ENCODE results near the gene GPR89B. TPM values are rescaled to one million over a fixed set of nuclear protein-coding genes. Genes with fewer than 3 reads are reported as not detected.
"Not testable (repeated sequence)": the region's sequence is repeated elsewhere in the genome, so short reads cannot be mapped to it uniquely, and the experiment has no call there.

The GPR89B gene
- 10 to 100 TPM; 14.2 to 22.4 (median 18.7) TPM for total RNA-seq

DNA sequence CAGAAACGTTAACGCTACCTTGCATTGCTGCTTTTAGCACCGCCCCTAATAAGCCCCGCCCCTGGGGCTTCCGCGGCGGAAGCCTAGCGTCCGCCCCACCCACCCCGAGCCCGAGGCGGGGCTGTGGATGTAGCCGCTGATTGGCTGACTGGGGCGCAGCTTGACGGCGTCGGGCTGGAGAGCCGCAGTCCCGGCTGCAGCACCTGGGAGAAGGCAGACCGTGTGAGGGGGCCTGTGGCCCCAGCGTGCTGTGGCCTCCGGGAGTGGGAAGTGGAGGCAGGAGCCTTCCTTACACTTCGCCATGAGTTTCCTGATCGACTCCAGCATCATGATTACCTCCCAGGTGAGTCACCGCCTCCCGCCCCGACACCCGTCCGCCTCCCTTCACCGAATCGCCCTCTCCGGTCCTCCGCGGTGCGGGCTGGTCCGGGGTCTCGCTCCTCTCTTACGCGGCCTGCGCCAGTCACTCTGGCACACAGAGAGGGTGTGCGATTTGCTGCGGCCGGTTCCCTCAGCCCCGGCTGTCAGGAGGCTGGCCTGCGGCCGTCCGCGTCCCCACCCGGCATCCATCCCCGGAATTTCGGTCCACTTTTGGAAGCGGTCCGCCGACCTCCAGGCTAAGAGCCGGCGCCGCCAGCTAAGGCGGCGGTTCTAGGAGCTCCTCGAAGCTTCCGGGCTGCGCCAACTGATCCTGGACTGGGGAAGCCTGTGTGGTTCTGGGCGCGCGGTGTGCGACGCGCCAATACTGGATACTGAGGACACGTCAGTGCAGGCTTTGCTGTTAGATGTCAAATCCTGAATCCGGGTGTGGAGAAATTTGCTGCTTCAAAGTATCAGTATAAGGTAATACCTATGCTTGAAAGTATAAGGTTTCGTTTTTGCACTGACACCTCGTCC is at the start of gene GPR89B:
Gene GPR89B, plus strand, starts transcription at position 185 of the 897 bp plus-strand sequence. Its CDS starts 117 bp downstream, at position 302.
- 0% methylated on average over 18 of the region's 72 CpGs; no CpG with 5 or more reads in 1 of the 2 donors for WGBS, 2 donors
- Histone ChIP-seq H3K4me3 (peak within 1 kb of the TSS; percentile 53 to 90 (median 88)), H3K27ac (peak within 1 kb of the TSS; percentile 87 to 98 (median 94)), H3K4me1 (peaks cover 0 to 12% (median 4%) of the 10 kb centered on the region in 3 donors)
- DNase-seq, result peak; percentile 53
- H3K36me3 ChIP-seq; H3K27me3 ChIP-seq; intact Hi-C loops (cut with DNase I); H3K9me3 ChIP-seq: not testable (repeated sequence)
- peak in 3 of 4 donors; percentile 72 to 92 (median 82) for TF ChIP-seq POLR2A (IDR thresholded peaks at IDR 0.05)

DNA sequence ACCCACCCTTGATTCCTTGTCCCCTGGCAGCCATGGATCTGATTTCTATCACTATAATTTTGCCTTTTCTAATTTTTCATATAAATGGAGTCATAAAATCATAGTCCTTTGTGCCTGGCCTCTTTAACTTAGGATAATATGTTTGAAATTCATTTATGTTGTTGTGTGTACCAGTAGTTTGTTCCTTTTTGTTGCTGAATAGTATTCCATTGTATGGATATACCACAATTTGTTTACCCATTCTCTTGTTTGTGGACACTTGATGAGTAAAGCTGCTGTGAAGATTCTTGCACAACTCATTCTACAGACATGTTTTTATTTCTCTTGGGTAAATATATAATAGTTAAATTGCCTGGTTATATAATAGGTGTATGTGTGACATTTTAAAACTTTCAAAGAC is 48.3 kb upstream of the GPR89B start:
- Histone ChIP-seq H3K4me1 (no peaks in the 10 kb centered on the region), H3K9me3 (peaks cover 0 to 3% (median 0%) of the 10 kb centered on the region in 3 donors), H3K27me3 (no peaks in the 10 kb centered on the region), H3K27ac (no peak overlapping the region), H3K4me3 (no peak overlapping the region), H3K36me3 (no peaks in the 10 kb centered on the region)
- DNase-seq, result no peak
- TF ChIP-seq, protein P1, sequence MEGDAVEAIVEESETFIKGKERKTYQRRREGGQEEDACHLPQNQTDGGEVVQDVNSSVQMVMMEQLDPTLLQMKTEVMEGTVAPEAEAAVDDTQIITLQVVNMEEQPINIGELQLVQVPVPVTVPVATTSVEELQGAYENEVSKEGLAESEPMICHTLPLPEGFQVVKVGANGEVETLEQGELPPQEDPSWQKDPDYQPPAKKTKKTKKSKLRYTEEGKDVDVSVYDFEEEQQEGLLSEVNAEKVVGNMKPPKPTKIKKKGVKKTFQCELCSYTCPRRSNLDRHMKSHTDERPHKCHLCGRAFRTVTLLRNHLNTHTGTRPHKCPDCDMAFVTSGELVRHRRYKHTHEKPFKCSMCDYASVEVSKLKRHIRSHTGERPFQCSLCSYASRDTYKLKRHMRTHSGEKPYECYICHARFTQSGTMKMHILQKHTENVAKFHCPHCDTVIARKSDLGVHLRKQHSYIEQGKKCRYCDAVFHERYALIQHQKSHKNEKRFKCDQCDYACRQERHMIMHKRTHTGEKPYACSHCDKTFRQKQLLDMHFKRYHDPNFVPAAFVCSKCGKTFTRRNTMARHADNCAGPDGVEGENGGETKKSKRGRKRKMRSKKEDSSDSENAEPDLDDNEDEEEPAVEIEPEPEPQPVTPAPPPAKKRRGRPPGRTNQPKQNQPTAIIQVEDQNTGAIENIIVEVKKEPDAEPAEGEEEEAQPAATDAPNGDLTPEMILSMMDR (IDR thresholded peaks at IDR 0.05), result no peak
- TF ChIP-seq POLR2A (IDR thresholded peaks at IDR 0.05), result no peak
- intact Hi-C loops (cut with DNase I), result no loop called here

DNA sequence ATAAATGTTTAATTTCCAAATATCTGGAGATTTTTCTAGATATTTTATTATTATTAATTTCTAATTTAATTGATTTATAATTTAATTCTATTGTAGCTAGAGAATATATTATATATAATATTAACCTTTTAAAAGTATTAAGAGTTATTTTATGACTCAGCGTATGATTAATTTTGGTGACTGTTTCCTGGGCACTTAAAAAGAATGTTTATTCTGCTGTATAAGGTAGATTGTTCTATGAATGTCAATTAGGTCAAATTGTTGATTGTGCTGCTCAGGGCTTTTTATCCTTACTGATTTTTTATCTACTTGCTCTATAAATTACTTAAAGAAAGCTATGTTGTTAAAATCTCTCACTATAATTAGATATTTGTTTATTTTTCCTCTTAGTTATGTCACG is 45.7 kb upstream of the GPR89B start:
- Histone ChIP-seq H3K4me3 (no peak overlapping the region), H3K36me3 (no peaks in the 10 kb centered on the region), H3K4me1 (no peaks in the 10 kb centered on the region), H3K9me3 (peaks cover 0 to 3% (median 0%) of the 10 kb centered on the region in 3 donors), H3K27ac (no peak overlapping the region), H3K27me3 (no peaks in the 10 kb centered on the region)
- intact Hi-C loops (cut with DNase I), result no loop called here
- WGBS, 2 donors, result 36 to 65% methylated on average over 2 of the region's 2 CpGs
- TF ChIP-seq POLR2A (IDR thresholded peaks at IDR 0.05), result no peak
- TF ChIP-seq, protein P1 (IDR thresholded peaks at IDR 0.05), result no peak
- no peak for DNase-seq

DNA sequence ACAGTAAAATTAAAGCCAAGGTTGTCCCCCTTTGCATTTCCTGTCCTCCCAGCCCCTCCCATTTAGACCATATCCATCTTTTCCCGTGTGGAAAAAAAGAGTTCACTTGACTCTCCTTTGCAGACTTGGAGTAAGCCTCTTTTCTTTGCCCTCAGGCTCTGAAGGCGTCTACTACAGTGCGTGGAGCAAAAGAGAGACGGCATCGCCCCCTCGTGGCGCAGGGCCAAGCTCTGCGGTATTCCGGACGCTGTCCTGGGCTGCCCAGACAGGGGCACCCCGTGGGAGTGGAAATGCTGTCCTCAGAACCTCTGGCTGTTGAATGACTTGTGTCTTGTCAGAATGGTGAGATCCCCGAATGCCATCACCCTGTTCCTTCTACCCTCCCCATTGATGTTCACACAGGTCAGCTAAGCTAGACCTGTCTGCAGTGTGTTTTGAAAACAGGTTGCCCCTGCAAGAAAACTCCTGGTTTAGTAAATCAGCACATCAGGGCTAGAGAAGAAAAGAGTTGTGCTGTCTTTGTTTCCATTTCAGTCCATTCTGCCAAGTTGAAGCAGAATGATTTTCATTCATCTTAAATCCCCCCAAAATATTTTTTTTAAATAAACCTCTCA is 37.9 kb upstream of the GPR89B start:
- 11 to 13% methylated on average over 4 to 10 of the region's 12 CpGs for WGBS, 2 donors
- intact Hi-C loops (cut with DNase I), result loop anchor here (5.0 to 10.0 kb wide), 2 partner anchors 168 to 395 kb away; no protein-coding TSS in a partner anchor
- Histone ChIP-seq H3K4me1 (peaks cover 0 to 10% (median 0%) of the 10 kb centered on the region in 3 donors), H3K27me3 (peaks cover 0 to 12% (median 0%) of the 10 kb centered on the region in 4 donors), H3K9me3 (no peaks in the 10 kb centered on the region), H3K36me3 (no peaks in the 10 kb centered on the region), H3K4me3 (no peak overlapping the region), H3K27ac (no peak overlapping the region)
- DNase-seq, result no peak
- no peak for TF ChIP-seq POLR2A (IDR thresholded peaks at IDR 0.05)
- TF ChIP-seq, protein P1 (IDR thresholded peaks at IDR 0.05), result peak in 5 of 6 experiments; percentile 34 to 71 (median 53)

DNA sequence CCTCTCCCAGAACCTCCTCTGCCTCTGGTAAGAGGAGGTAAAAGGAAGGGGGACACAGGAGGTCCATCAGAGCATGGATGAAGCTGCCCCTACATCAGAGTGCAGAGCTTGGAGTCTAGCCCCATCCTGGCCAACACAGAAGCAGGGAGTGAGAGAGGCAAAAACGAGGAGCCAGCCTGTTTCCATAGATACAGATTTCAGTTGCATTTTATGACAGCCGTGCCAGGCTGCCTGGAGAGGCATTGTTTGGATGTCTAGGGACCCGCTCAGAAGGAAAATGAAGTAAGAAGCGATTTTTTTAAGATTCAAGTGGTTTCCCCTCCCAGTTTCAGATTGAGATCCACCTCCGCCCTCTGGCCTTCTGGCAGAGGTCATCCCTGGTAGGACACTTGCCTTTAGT is 37.1 kb upstream of the GPR89B start:
- Histone ChIP-seq H3K27ac (no peak overlapping the region), H3K27me3 (peaks cover 0 to 12% (median 0%) of the 10 kb centered on the region in 4 donors), H3K9me3 (no peaks in the 10 kb centered on the region), H3K4me3 (no peak overlapping the region), H3K4me1 (peaks cover 0 to 10% (median 0%) of the 10 kb centered on the region in 3 donors), H3K36me3 (no peaks in the 10 kb centered on the region)
- intact Hi-C loops (cut with DNase I), result loop anchor here (5.0 to 10.0 kb wide), 2 partner anchors 169 to 396 kb away; no protein-coding TSS in a partner anchor
- DNase-seq, result no peak
- 68 to 72% methylated on average over 5 of the region's 5 CpGs for WGBS, 2 donors
- no peak for TF ChIP-seq POLR2A (IDR thresholded peaks at IDR 0.05)
- TF ChIP-seq, protein P1 (IDR thresholded peaks at IDR 0.05), result no peak

Measured in esophagus squamous epithelium (tissue), 5 donors.